Measurements from ENCODE around the gene DDX52.

- TF ChIP-seq POLR2A (IDR thresholded peaks at IDR 0.05) = no peak
- TF ChIP-seq, protein P1, sequence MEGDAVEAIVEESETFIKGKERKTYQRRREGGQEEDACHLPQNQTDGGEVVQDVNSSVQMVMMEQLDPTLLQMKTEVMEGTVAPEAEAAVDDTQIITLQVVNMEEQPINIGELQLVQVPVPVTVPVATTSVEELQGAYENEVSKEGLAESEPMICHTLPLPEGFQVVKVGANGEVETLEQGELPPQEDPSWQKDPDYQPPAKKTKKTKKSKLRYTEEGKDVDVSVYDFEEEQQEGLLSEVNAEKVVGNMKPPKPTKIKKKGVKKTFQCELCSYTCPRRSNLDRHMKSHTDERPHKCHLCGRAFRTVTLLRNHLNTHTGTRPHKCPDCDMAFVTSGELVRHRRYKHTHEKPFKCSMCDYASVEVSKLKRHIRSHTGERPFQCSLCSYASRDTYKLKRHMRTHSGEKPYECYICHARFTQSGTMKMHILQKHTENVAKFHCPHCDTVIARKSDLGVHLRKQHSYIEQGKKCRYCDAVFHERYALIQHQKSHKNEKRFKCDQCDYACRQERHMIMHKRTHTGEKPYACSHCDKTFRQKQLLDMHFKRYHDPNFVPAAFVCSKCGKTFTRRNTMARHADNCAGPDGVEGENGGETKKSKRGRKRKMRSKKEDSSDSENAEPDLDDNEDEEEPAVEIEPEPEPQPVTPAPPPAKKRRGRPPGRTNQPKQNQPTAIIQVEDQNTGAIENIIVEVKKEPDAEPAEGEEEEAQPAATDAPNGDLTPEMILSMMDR (IDR thresholded peaks at IDR 0.05) = no peak
These were observed 51.0 kb downstream of the DDX52 start for GRCh38 chr17:37592291-37592690.

All from Peyer's patch (tissue), 4 donors.